GDM1 (cell line): ENCODE results near the gene ACE.

ENCODE experiments used
- DNase-seq: peaks from one replicate; lab custom pipeline; 2025; lab: John Stamatoyannopoulos, UW

ACE gene

DNA sequence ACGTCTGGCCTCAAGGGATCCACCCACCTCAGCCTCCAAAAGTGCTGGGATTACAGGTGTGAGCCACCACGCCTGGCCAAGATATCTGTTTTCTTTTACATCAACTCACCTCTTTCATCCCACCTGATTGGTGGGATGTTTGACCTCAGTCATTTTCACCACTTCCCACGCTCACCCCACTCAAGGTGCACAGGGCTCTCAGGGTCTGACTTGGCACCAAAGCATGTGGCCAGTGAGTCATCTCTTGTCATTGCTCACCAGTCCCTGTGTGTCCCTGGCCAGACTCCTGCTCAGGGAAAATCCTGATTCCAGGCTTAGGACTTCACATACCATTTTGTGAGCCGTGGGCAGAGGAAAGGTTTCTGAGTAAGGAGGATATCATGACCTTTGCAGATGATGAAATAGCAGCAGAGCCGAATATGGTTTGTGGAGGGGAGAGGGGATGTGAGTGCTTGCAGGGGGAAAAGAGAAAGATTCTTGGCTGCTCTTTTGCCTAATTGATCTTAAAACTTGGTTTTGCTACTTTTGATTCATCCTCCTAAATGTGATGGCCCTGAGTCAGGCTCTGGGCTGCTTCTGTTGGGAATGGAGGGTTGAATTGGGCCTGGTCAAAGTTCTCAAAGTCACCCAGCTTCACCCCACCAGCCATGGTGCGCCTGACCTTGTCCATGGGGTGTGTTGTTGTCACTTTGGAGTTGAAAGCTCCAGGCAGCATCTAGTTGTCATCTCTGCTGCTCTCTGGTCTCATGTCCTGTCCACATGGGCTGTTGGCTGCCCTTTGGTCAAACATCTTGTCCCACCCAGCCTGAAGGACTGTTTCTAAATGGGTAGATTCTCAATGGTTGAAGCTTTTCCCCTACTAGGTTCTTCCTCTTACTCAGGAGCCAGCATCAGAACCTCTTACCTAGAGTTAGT lies 40.3 kb downstream of the ACE start:
- no peak for DNase-seq

DNA sequence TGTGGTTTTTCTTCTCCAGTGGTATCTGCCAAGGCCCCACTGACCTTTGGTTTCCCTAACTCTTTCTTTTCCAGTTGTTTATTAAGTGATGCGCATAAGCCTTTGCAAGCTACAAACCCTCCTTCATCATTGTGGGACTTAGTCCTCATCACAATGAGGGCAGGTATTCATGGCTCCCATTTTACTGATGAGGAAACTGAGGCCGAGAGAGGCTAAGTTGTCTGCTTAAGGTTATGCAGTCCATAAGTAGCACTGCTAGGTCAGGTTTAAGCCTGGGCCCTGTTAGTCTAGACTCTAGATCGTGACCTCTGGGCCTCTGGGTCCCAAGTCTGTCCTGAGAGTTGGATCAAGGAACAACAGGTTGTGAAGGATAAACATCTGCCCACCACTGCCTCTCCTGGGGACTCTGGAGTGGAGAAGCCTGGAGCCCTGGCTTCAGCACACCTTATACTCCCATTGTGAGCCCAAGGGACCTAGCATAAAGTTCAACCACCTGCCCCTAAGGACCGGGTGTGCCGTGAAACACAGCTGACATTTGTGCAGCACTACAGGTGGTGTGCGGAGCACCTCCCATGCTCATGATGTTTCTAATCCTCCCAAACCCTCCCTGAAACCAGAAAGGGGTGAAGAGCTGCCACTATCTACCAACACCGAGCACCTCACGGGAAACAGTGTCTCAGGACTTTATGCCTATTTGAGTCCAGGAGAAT lies 41.1 kb downstream of the ACE start:
- no peak for DNase-seq

DNA sequence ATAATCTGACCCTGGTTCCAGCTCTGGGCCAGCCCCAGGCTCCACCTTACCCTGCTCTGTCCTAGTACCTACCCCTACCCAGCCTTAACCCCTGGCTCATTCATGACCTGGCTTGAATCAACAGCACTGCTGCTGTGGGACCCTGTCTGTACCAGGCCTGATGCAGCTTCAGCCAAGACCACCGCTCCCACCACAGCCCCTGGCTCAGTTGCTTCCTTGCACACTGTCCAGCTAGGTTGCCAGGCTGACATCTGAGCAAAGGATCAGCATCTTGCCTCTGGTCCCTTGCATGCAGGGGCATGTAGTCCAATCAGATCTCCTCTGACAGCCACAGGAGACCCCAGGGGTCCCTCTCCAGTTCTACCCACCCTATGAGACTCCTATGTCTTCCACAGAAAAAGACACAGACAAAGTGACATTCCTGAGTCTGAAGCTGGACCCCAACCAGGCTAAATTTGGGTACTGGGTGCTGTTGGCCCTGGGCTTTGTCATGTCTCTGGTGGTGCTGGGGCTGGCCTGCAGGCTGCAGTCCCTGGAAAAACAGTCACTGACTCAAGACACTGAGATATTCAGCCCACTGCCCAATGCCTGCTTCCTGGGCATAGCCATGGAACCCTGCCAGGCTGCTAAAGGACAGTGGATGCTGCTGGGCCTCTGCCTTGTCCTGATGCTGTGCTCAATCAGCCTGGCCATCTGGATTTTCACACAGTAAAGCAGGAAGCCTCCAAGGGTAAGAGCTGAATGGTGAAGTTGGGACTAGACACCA lies 42.4 kb downstream of the ACE start:
- DNase-seq = no peak

DNA sequence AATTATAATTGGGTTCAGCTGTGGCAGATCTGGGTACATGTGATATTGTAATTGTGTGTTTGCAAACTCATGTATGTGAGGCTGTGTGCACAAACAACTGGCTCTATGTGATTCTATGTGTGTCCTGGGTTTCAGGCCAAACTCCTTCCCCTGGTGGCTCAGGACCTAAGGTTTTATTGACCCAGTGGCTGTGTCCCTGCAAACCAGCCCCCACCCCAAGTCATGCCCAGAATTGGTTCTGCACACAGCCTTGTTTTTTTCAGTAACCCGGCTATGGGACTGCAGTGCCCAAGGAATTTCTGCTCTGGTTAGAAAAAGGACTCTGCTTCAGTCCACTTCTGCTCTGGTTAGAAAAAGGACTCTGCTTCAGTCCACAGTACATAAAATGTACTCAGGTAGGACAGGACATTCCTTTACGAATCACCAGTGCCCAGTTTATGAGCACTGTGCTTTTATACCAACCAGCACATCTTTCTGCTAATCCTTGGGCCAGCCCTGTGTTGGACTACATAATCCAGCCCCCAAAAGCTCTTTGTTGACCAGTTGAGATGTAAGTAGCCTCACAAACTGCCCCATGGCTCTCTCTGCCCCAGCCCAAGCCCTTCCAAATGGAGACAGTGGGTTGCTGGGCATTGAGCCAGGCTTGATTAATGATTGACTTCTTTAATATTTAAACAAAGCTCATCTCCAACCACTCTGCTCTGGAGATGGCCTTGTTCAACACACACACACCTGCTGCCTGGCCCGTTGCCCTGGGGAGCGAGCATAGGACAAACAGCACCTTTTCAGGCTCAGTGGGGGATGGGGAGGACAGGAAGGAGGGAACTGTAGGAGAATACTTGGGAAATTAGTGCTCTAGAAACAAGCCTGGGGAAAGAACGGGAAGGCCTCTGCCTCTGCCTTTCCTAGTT lies 43.4 kb downstream of the ACE start:
- no peak for DNase-seq

DNA sequence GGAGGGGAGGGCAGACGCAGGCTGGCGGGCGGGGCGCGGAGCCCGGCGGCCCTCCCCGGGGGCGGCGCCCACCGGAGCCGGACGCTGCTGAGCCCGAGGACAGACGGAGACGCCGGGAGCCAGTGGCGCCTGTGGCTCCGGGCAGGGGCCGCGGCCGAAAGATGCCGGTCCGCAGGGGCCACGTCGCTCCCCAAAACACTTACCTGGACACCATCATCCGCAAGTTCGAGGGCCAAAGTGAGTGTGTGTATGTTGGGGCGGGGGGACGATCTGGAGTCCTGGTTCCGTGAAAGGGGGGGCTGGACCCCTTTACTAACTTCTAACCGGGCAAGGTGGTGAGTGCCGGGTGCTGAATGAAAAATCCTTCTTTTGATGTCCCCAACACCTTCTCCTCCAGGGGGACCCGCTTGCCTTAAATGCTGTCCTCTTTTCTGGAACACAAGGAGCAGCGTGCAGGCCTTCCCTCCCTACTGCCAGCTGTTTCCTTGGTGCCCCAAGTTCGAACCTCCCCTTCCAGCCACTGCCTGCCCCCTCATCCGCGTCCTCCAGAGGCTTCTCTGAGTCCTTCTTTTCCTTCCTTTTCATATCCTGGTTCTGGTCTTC lies 46.5 kb downstream of the ACE start, which contains the start of gene KCNH6:
TSS of gene KCNH6 (plus strand) at position 106 of the 603 bp plus-strand sequence. CDS start at position 162, 56 bp downstream.
- DNase-seq = no peak

DNA sequence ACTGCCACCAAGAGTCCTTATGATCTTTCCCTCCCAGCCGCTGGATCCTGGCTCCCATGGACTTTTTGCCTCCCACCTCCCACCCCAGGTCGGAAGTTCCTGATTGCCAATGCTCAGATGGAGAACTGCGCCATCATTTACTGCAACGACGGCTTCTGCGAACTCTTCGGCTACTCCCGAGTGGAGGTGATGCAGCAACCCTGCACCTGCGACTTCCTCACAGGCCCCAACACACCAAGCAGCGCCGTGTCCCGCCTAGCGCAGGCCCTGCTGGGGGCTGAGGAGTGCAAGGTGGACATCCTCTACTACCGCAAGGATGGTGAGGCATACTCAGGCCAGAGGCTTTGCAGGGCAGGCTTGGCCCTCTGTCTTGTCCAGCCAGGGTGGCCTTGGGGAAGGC lies 47.2 kb downstream of the ACE start:
- no peak for DNase-seq

DNA sequence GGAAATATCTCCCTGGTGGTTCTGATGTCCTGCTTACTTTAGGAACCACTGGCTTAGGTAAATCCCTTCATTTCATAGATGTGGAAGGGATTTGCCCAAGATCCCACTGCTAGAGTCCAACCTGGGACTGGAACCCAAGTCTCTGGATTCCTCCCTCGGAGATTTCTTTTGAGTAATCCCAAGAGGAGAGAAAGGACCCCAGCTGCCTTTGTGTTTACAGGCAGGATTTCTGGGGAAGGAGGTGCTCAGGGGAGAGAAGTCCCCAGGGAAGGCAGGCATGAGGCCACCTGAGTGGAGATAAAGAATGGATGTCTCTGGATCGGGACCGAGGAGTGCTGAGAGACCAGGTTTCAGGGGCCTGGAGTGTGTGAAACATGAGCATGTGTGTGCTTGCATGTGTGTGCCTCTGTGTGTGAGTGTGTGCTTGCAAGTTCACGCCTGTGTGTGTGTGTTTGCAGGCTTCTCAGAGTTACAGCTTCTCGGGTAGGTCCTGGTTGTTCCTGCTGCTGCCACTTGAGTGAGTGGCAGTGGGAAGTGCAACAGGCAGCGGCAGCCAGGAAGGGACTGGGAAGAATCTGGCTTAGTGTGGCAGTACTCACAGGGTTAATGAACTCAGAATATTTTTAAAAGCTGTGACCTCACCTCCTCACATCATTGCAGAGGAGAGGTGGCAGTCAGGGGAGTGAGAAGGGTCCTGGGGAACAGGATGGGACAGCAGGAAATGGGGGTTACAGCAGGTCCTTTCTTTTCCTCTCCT lies 48.5 kb downstream of the ACE start:
- DNase-seq = no peak

DNA sequence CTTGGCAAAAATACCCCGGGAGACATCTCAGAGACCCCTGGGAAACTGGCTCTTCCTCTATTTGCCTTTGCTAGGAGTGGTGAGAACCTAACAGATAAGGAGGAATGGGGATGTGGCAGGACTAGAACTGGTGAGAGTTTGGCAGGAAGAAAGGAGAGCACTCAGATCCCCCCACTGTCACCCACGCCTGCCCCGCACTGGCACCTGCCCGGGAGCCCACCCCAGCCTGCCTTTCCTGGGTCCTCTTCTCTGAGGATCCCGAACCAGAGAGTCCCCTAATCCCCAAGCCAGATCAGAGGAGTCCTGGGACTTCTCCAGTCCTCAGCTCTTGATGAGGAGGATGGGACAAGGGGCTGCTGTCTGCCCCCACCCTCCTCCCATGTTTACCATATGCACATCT lies 50.0 kb downstream of the ACE start:
- no peak for DNase-seq

DNA sequence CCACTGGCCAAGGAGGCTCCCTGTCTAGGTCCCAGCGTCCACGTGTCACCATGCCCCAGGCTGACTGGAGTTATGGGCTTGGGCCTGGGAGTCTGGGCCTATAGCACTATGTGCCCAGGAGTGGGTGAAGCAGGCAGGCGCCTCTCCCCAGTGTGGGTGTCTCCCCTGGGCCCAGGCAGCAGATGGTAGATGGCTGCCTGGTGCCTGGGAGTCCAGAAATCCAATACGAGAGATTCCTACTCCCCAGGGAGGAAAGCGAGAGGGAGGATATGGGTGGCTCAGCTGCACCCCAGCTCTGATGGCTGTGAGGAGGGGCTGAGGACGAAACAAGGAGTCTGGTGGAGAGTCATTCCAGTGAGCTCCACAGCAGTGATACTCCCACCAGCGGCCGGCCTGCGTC lies 51.3 kb downstream of the ACE start:
- DNase-seq = no peak

DNA sequence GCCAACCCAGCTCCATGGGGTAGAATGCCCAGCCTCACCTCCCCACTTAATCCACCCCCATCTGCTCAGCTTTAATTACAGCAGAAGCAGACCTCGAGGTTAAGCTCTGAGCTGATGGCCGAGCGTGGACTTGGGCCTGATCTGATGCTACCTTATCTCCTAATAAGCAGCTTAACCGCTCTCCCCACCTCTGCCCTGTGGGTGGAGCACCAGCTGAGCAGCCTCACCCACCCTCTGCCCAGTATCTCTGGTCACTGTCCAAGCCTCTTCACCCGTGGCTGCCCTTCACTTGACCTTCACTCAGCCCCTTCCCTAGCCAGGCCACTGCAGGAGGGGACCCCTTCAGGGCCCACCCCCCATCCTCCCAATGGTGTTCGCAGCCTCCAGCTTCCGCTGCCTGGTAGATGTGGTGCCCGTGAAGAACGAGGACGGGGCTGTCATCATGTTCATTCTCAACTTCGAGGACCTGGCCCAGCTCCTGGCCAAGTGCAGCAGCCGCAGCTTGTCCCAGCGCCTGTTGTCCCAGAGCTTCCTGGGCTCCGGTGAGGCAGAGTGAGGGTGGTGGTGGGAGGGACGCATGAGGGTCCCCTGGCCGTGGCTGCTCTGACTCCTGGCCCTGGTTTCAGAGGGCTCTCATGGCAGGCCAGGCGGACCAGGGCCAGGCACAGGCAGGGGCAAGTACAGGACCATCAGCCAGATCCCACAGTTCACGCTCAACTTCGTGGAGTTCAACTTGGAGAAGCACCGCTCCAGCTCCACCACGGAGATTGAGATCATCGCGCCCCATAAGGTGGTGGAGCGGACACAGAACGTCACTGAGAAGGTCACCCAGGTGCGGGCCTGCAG lies 53.1 kb downstream of the ACE start:
- DNase-seq = no peak

DNA sequence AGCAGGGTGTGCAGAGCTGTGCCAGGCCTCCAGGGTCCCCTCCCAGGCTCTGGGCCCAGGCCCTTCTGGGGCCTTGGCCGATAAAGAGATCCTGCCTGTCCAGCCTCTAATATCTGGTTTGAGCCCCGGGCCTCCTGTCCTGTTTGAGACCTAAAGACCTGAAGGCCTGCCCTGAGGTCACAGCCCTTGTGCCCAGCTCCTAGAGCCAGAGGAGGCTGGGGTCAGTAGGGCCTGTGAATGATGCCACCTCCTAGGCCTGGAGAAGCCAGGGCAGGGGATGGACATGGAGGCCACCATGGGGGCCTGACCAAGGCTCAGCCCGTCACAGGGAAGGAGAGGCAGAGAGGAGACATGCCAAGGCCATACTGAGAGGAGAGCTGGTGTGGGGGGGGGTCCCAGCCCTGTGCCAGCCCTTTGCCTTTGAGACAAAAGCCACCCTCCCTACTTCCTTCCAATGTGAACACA lies 53.7 kb downstream of the ACE start:
- no peak for DNase-seq

DNA sequence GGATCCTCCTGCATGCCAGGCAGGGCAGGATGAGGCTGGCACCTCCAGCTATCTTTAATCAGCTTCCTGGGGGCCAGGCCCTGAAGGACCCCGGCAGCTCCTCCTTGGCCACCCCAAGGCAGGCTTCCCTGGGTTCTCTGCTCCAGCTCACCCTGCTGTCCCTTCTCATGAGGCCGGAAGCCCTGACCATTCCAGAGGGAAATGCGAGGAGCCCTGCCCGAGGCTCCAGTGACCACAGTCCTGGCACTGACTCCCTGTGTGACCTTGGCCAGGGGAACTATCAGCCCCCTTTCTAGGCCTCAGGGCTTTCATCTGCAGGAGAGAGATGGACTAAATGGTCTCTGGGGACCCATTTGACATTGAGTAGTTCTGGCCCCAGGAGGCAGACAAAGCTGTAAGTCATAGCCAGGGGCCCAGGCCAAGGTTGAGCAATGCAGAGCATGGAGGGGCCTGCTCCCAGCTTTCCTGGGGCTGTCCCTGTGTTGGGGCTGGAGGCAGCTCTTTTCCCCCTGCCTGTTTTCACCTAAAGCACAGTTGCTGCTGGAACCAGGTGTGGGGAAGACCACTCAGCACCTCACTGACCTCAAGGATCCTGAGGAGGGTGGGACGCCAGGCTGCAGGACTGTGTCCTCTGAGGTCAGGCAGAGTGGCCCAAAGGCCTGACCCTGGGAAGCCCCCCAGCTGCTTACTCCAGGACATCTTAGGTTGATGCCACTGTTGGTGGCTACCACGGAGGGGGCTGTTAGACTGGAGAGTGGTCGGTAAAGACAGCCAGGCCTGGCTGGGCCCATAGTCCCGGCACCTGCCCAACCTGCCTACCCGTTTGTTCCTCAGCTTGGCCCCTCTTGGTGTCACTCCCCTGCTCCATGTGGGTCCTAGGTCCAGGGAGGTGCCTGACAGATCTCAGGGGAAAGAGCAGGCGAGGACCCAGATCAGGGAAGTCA lies 54.4 kb downstream of the ACE start:
- DNase-seq = no peak

DNA sequence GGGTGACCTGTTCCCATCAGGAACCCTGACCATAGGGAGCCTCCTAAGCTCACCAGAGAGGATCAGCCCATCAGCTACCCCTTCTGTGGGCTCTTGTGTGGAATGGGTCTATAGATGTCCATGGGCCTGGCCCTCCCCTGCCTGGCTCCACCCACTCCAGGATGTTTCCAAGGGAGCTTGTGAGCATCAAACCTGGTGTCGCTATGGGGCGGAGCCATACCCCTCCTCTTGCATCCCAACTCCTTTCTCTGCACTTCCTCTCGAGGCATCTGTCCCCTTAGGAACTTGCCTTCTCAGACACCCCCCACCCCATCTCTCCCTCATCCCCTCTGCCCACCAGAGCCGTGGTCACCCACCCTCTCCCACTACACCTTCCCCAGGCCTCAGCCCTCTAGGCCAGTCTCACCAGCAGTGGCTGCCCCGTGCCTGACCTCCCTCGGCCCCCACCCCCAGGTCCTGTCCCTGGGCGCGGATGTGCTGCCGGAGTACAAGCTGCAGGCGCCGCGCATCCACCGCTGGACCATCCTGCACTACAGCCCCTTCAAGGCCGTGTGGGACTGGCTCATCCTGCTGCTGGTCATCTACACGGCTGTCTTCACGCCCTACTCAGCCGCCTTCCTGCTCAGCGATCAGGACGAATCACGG lies 56.7 kb downstream of the ACE start:
- DNase-seq = no peak

DNA sequence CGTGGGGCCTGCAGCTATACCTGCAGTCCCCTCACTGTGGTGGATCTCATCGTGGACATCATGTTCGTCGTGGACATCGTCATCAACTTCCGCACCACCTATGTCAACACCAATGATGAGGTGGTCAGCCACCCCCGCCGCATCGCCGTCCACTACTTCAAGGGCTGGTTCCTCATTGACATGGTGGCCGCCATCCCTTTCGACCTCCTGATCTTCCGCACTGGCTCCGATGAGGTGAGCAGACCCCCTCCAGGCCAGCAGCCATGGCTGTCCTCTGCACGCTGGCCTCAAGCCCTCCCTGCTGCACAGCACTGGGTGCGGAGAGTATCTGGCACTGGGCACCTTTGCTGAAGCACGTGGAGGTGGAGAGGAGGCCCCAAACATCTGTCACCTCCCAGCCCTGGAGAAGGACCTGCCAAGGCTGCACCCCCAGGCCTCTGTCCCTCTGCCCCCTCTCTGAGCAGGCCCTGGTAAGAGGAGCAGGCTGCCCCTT lies 57.3 kb downstream of the ACE start:
- no peak for DNase-seq

DNA sequence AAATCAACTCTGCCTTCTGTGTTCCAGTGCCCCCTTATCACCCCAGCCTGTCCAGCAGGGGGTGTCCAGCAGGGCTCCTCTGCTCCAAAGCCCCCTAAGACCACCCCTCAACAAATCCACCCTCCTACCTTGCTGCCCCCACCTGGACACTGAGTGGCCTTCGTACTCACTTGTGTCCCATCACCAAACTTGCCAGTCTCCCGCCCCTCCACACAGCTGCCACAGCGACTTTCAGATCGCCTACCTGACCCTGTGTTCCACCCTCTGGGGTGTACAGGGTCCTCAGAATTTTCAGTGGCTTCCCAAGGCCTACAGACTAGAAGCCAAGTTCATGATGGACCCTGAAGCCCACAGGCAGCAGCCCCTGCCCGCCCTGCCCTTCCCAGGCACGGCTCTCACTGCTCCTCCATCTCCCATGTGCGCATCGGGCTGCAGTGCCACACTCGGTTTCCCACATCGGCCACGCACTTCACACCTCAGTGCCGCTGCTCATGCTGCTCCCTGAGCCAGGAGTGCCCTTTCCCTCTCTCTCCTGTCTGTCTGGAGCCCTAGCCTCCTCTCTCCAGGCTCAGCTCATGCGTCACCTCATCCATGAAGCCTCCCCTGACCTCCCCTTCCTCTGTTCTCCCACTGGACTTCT lies 58.1 kb downstream of the ACE start:
- DNase-seq = no peak

DNA sequence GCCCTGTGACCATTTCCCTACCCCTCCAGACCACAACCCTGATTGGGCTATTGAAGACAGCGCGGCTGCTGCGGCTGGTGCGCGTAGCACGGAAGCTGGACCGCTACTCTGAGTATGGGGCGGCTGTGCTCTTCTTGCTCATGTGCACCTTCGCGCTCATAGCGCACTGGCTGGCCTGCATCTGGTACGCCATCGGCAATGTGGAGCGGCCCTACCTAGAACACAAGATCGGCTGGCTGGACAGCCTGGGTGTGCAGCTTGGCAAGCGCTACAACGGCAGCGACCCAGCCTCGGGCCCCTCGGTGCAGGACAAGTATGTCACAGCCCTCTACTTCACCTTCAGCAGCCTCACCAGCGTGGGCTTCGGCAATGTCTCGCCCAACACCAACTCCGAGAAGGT lies 58.8 kb downstream of the ACE start:
- no peak for DNase-seq

DNA sequence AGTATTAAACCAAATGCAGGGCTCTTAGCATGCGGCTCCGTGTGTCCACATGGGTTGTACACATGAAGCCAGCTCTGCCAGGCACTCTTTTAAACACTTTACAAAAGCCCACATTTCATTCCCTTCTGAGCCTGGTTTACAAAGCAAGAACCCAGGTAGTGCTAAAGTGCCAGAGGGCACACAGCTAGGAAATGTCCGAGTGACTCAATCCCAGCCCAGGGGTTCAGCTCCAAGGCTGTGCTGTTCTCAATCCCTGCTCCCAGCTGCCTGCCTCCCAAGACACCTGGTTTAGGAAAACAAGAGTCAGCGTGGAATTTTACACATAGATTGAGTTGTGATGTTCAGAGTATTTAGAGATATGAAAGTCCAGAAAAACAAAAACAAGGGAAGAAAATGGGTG lies 60.1 kb downstream of the ACE start:
- DNase-seq = no peak
